ENCODE data around the gene EMID1. TPM values are rescaled to one million over a fixed set of nuclear protein-coding genes. Genes with fewer than 3 reads are reported as not detected.

EMID1 gene
- total and polyA plus RNA-seq, 12 donors, result 0.22 to 1.1 (median 0.41) TPM; not detected in 1

DNA sequence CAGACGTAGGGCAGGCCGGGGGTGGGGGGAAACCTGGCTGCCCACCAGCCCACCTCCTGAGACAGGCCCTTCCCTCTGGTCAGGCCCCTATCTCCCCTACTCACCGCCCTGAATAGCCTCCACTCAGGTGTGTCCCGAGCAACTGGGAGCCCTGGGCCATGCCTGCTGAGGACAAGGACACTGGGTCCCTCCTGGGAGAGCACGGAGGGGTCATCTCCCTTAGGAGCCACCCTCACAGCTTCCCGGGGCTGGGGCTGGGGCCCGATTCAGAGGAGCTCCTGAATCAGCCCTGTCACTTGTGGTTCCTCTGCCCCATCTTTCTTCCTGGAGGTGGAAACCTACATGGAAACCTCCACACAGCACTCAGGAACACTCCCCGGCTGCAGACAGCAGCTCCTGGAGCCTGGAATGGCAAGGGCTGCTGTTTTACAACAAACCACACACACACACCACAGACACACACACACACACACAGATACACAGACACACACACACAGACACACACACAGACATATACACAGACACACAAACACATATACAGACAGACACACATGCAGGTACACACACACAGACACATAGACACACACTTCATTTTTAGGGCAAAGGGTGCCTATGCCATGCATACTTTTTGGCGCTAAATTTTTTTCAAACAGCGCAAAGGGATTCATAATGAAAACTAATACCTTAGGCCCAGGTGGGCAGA lies 9.6 kb upstream of the EMID1 start:
- Histone ChIP-seq H3K27me3 (no peaks in the 10 kb centered on the region), H3K36me3 (no peaks in the 10 kb centered on the region), H3K9me3 (peaks cover 0 to 9% (median 0%) of the 10 kb centered on the region in 11 donors), H3K4me1 (peaks cover 0 to 10% (median 6%) of the 10 kb centered on the region in 9 donors), H3K4me3 (no peak overlapping the region), H3K27ac (no peak overlapping the region)
- WGBS, 2 donors, result 45 to 50% methylated on average over 10 of the region's 10 CpGs
- TF ChIP-seq, protein P1, sequence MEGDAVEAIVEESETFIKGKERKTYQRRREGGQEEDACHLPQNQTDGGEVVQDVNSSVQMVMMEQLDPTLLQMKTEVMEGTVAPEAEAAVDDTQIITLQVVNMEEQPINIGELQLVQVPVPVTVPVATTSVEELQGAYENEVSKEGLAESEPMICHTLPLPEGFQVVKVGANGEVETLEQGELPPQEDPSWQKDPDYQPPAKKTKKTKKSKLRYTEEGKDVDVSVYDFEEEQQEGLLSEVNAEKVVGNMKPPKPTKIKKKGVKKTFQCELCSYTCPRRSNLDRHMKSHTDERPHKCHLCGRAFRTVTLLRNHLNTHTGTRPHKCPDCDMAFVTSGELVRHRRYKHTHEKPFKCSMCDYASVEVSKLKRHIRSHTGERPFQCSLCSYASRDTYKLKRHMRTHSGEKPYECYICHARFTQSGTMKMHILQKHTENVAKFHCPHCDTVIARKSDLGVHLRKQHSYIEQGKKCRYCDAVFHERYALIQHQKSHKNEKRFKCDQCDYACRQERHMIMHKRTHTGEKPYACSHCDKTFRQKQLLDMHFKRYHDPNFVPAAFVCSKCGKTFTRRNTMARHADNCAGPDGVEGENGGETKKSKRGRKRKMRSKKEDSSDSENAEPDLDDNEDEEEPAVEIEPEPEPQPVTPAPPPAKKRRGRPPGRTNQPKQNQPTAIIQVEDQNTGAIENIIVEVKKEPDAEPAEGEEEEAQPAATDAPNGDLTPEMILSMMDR (IDR thresholded peaks at IDR 0.05), result no peak
- intact Hi-C loops (cut with DNase I), result no loop called here
- ATAC-seq (peak in 7 of 8 donors; percentile 20 to 68 (median 39)), DNase-seq (no peak)

DNA sequence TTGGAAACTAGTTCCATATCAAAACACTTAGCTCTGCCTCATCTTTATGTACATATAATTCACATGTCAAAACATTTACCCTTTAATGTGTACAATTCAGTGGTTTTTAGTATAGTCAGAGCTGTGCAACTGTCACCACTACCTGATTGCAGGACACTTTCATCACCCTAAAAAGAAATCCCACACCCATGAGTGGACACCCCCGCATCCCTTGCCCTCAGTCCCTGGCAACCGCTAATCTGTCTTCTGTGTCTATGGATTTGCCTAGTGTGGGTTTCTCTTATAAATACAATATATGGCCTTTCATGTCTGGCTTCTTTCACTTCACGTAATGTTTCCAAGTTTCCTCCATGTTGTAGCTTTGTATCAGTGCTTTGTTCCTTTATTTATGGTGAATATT lies 8.6 kb upstream of the EMID1 start:
- Histone ChIP-seq H3K36me3 (no peaks in the 10 kb centered on the region), H3K27ac (no peak overlapping the region), H3K4me3 (no peak overlapping the region), H3K4me1 (peaks cover 0 to 18% (median 12%) of the 10 kb centered on the region in 9 donors), H3K9me3 (peaks cover 0 to 9% (median 0%) of the 10 kb centered on the region in 11 donors), H3K27me3 (no peaks in the 10 kb centered on the region)
- intact Hi-C loops (cut with DNase I), result no loop called here
- WGBS, 2 donors, result 95 to 97% methylated on average over 3 of the region's 3 CpGs
- ATAC-seq (no peak), DNase-seq (no peak)
- TF ChIP-seq, protein P1 (IDR thresholded peaks at IDR 0.05), result no peak

DNA sequence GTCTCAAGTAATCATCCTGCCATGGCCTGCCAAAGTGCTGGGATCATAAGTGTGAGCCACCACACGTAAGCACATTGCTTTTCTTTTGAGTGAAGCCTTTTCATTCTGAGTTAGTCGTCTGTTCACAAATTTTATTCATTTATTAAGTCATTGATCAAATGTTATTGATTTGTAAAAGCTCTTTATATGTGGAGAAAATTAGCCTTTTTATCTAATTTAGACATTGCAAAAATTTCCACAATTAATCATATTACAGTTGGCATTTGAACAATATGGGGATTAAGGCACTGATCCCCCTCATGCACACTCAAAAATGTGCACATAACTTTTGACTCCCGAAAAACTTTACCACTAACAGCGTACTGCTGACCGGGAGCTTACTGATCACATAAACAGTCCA lies 7.5 kb upstream of the EMID1 start:
- H3K27ac ChIP-seq, result no peak overlapping the region
- ATAC-seq (no peak), DNase-seq (no peak)
- intact Hi-C loops (cut with DNase I), result no loop called here
- WGBS, 2 donors, result 95 to 98% methylated on average over 5 of the region's 5 CpGs
- peaks cover 0 to 9% (median 0%) of the 10 kb centered on the region in 11 donors for H3K9me3 ChIP-seq
- H3K4me1 ChIP-seq, result peaks cover 0 to 29% (median 18%) of the 10 kb centered on the region in 9 donors
- no peak overlapping the region for H3K4me3 ChIP-seq
- no peaks in the 10 kb centered on the region for H3K36me3 ChIP-seq
- H3K27me3 ChIP-seq, result no peaks in the 10 kb centered on the region
- TF ChIP-seq, protein P1 (IDR thresholded peaks at IDR 0.05), result no peak

DNA sequence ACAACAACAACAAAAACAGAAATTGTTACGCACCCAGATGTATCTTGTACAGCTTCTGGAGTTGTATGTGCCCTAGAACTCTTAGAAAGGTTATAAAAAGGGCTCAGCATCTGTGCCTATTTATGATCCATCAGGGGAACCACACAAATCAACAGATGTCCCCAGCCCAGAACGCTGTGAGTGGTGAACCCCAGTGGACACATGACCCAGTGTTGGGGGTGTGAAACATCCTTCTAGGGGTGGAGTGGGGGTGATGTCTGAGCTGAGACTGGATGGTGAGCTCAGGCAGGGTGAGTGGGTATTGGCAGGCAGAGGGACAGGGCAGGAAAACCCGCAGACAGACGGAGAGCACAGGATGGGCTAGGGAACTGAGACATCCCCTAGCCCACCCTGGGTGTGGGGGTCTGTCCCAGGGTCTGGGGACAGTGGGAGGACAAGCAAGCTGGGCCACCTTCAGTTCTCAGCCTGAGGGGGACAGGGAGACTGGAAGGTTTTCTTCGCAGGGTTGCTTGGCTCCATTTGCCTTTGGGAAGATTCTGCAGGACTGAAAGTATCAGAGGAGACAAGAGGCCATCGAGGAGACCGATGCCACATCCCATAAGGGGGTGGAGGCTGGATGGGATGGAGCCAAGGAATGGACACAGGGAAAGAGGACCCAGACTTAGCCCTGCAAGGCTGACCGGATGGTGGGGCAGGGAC lies 5.8 kb upstream of the EMID1 start:
- Histone ChIP-seq H3K36me3 (no peaks in the 10 kb centered on the region), H3K4me3 (no peak overlapping the region), H3K9me3 (no peaks in the 10 kb centered on the region), H3K27ac (no peak overlapping the region), H3K27me3 (peaks cover 0 to 2% (median 0%) of the 10 kb centered on the region in 7 donors), H3K4me1 (peaks cover 0 to 33% (median 20%) of the 10 kb centered on the region in 9 donors)
- WGBS, 2 donors, result 84 to 87% methylated on average over 8 of the region's 8 CpGs
- ATAC-seq (no peak), DNase-seq (no peak)
- intact Hi-C loops (cut with DNase I), result no loop called here
- TF ChIP-seq, protein P1 (IDR thresholded peaks at IDR 0.05), result no peak
